A673 (cell line): ENCODE measurements around the gene TRIM72. TPM values are rescaled to one million over a fixed set of nuclear protein-coding genes. Genes with fewer than 3 reads are reported as not detected.

Source experiments
- BruUV-seq: library from RNA; stranded (reverse); fragments of 400-500 nt; replicated peaks from 2 replicates; lab custom pipeline; 2021; lab: Mats Ljungman, UMichigan
- CTCF ChIA-PET: fragments of 300-600 bp; sonication (Branson Sonifier 250); formaldehyde crosslinking; loops from one replicate; lab custom pipeline; 2022; ENCODE audit warnings: antibody characterized with exemption; lab: Charles Lee
- POLR2A ChIA-PET: fragments of 300-600 bp; sonication (Branson Sonifier 250); formaldehyde crosslinking; loops from one replicate; lab custom pipeline; 2022; ENCODE audit warnings: antibody characterized with exemption; ENCODE audit not compliant: low non-redundant PET; lab: Charles Lee
- DNase-seq: peaks from one replicate; pipeline ENCODE4 v3.0.0-alpha.2; 2015; ENCODE audit warnings: low spot score
- H3K27ac ChIP-seq: fragments of 200-600 bp; sonication (generic); 2 replicates; pipeline ENCODE4 v1.5.1; 2016; ENCODE audit warnings: mixed run types, low read depth, mild to moderate bottlenecking, mixed read lengths, antibody characterized with exemption, low read length; ENCODE audit not compliant: poor library complexity, severe bottlenecking
- H3K27me3 ChIP-seq: fragments of 200-600 bp; sonication (generic); replicated peaks from 2 replicates; pipeline ENCODE4 v1.6.1; 2017; ENCODE audit warnings: mixed run types, low read depth, mild to moderate bottlenecking, mixed read lengths, antibody characterized with exemption, low read length; ENCODE audit not compliant: insufficient read depth, poor library complexity
- H3K36me3 ChIP-seq: fragments of 200-600 bp; sonication (generic); 2 replicates; pipeline ENCODE4 v1.6.1; 2016; ENCODE audit warnings: mixed run types, mild to moderate bottlenecking, mixed read lengths, antibody characterized with exemption, low read length; ENCODE audit not compliant: insufficient read depth, poor library complexity, severe bottlenecking
- H3K4me1 ChIP-seq: fragments of 200-600 bp; sonication (generic); 2 replicates; pipeline ENCODE4 v1.6.1; 2017; ENCODE audit warnings: mixed run types, mild to moderate bottlenecking, mixed read lengths, antibody characterized with exemption, low read length; ENCODE audit not compliant: insufficient read depth, poor library complexity, severe bottlenecking
- H3K4me3 ChIP-seq: fragments of 200-600 bp; sonication (generic); 2 replicates; pipeline ENCODE4 v1.5.1; 2016; ENCODE audit warnings: low read depth, mixed run types, mild to moderate bottlenecking, mixed read lengths, low read length; ENCODE audit not compliant: poor library complexity, severe bottlenecking
- H3K9me3 ChIP-seq: fragments of 200-600 bp; sonication (generic); 2 replicates; pipeline ENCODE4 v1.6.1; 2016; ENCODE audit warnings: mixed run types, low read depth, mild to moderate bottlenecking, mixed read lengths, antibody characterized with exemption, low read length; ENCODE audit not compliant: poor library complexity, severe bottlenecking
- CTCF ChIP-seq: fragments of 300-800, 200-600 bp; sonication (generic); conservative IDR thresholded peaks from 2 replicates; pipeline ENCODE4 v1.5.1; 2017; ENCODE audit warnings: low read depth, mild to moderate bottlenecking, antibody characterized with exemption, low read length, moderate library complexity, mixed read lengths
- EZH2 ChIP-seq: fragments of 200-600 bp; sonication (generic); IDR thresholded peaks from 2 replicates; pipeline ENCODE4 v1.6.1; 2017; ENCODE audit warnings: borderline replicate concordance, low read depth, mild to moderate bottlenecking, mixed read lengths, antibody characterized with exemption, low read length; ENCODE audit not compliant: poor library complexity, severe bottlenecking
- intact Hi-C: fragments of 100-400 bp; cut with micrococcal nuclease; formaldehyde crosslinking; loops from one replicate; pipeline ENCODE4 v1.10.0; 2022; ENCODE audit not compliant: unreplicated experiment
- total RNA-seq: library from RNA; stranded (reverse); gene quantifications from 2 replicates; pipeline ENCODE4 v1.2.3, GENCODE V29; 2021

Gene TRIM72
- total RNA-seq, 1 experiment from 2014 or later, result 0.04 TPM

DNA sequence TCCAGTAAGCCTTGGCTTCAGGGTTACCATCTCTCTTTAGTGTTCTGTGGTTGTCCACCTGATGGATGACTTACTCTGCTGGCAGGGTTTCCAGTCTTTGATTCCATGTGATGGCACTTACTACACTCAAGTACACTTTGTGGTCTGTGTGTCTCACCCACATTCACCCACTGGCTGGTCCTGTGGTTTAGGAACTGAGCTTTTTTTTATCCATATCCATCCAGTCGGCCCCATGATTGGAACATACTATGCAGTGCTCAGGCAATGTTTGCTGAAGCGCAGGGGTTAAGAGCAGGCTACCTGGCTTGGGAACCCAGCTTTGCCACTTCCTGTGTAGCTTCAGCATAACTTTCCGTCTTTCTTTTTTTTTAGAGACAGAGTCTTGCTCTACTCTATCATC lies 36.8 kb upstream of the TRIM72 start:
- POLR2A ChIA-PET, result no interaction called here
- no peak for TF ChIP-seq EZH2
- TF ChIP-seq CTCF, result no peak
- peaks cover 14% of the 10 kb centered on the region for H3K36me3 ChIP-seq
- CTCF ChIA-PET, result no interaction called here
- no TSS peak for BruUV-seq
- DNase-seq, result no peak
- H3K9me3 ChIP-seq, result no peaks in the 10 kb centered on the region
- intact Hi-C loops, result no loop called here
- no peak overlapping the region for H3K4me3 ChIP-seq
- H3K27ac ChIP-seq, result no peak overlapping the region
- H3K4me1 ChIP-seq, result no peaks in the 10 kb centered on the region
- no peaks in the 10 kb centered on the region for H3K27me3 ChIP-seq

- Histone ChIP-seq H3K9me3 (no peaks in the 10 kb centered on the region), H3K27me3 (no peaks in the 10 kb centered on the region), H3K36me3 (peaks cover 36% of the 10 kb centered on the region), H3K4me3 (peak overlapping the region; percentile 88), H3K27ac (peak overlapping the region; percentile 100), H3K4me1 (peaks cover 9% of the 10 kb centered on the region)
- no peak for TF ChIP-seq EZH2
- no peak for TF ChIP-seq CTCF
- ChIA-PET POLR2A (interaction anchor here (0.6 to 1.7 kb wide), 4 partner anchors 37 to 280 kb away, joined by 3 to 8 read pairs (median 4); partner anchors contain the start of genes ARMC5, ZNF646 and ZNF668), CTCF (no interaction called here)
- intact Hi-C loops, result no loop called here
- DNase-seq, result no peak
- BruUV-seq, result TSS peak; percentile 88
These were observed 34.6 kb upstream of the TRIM72 start for GRCh38 chr16:31179219-31179746.

DNA sequence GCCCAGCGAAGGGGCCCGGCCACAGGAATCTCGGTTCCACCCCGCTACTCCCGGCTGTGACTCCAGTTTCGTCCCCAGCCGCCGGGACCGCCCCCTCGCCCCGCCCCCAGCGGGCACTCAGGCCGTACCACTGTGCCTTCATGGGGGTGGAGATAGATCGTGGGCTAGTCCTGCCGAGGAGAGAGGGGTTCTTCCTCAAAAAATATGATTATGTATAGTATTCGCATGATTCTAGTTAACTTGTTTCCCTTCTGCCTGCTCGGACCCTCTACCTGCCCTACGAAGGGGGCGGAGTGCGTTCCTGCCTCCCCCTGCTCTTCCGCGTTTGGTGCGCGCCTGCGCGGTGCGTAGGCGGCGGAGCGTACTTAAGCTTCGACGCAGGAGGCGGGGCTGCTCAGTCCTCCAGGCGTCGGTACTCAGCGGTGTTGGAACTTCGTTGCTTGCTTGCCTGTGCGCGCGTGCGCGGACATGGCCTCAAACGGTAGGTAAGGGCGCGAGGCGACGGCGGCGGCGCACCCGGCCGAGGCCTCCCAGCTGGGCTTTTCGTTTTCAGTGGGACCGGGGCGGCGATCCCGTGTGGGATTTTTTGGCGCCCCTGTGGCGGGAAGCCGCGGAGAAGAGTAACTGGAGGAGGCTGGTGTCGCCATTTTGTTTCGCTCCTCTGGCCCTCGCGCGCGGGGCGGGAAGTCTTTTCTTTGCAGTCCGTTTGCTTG lies 34.0 kb upstream of the TRIM72 start, which contains the start of gene FUS:
FUS (plus strand) TSS at position 393 of the 713 bp plus-strand sequence; CDS start at position 469, 76 bp downstream.
- Histone ChIP-seq H3K4me1 (peaks cover 12% of the 10 kb centered on the region), H3K27ac (peak within 1 kb of the TSS; percentile 100), H3K36me3 (peaks cover 42% of the 10 kb centered on the region), H3K9me3 (no peaks in the 10 kb centered on the region), H3K4me3 (peak within 1 kb of the TSS; percentile 88), H3K27me3 (no peaks in the 10 kb centered on the region)
- no TSS peak for BruUV-seq
- peak; percentile 88 for DNase-seq
- ChIA-PET POLR2A (interaction anchor here (0.6 to 1.7 kb wide), 8 partner anchors 10 to 700 kb away, joined by 3 to 10 read pairs (median 4); partner anchors contain the start of genes ARMC5, KAT8, ZNF646 and ZNF668), CTCF (interaction anchor here (0.6 kb wide), 1 partner anchor 859 kb away, joined by 5 read pairs; no protein-coding TSS in a partner anchor)
- TF ChIP-seq EZH2 (no peak), CTCF (no peak)
- intact Hi-C loops, result no loop called here
